ENCODE results near the gene ARL3. TPM values are rescaled to one million over a fixed set of nuclear protein-coding genes. Genes with fewer than 3 reads are reported as not detected.

ARL3 gene
- total RNA-seq, 1 experiment from 2014 or later, result 13.3 TPM

DNA sequence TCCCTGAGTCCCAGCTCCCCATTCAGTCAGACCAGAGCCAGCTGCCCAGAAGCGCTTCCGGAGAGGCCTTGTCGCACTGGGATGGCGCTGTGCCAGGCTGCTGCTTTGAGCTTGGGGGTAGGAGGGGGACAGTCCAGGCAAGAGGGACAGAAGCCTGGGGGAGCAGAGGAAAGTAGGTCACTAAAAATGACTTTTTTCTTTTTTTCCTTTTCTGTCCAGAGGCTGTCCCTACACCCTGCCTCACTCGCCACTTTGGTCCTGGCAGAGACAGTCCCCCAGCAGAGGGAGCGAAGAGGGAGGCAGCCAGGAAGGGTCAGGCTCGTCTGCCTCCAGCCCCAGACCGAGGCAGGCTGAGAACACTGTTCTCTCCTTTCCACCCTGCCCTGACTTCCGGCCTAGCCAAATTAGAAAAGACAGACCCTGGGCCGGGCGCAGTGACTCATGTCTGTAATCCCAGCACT lies 85.7 kb downstream of the ARL3 start (continued):
- TF ChIP-seq ZNF281 (CRISPR knock-in tag; IDR thresholded peaks at IDR 0.05) (no peak), FOXK1 (CRISPR knock-in tag; IDR thresholded peaks at IDR 0.05) (no peak), ZNF219 (CRISPR knock-in tag; IDR thresholded peaks at IDR 0.05; ENCODE audit: borderline replicate concordance) (no peak), ZNF396 (CRISPR knock-in tag; IDR thresholded peaks at IDR 0.05; ENCODE audit: borderline replicate concordance) (no peak), OVOL2 (CRISPR knock-in tag; IDR thresholded peaks at IDR 0.05; ENCODE audit: borderline replicate concordance) (no peak), NR2C2 (CRISPR knock-in tag; IDR thresholded peaks at IDR 0.05) (no peak)
- TF ChIP-seq, protein P1, sequence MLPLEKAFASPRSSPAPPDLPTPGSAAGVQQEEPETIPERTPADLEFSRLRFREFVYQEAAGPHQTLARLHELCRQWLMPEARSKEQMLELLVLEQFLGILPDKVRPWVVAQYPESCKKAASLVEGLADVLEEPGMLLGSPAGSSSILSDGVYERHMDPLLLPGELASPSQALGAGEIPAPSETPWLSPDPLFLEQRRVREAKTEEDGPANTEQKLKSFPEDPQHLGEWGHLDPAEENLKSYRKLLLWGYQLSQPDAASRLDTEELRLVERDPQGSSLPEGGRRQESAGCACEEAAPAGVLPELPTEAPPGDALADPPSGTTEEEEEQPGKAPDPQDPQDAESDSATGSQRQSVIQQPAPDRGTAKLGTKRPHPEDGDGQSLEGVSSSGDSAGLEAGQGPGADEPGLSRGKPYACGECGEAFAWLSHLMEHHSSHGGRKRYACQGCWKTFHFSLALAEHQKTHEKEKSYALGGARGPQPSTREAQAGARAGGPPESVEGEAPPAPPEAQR (CRISPR knock-in tag; IDR thresholded peaks at IDR 0.05), result no peak

GRCh38 chr10:102627736-102628293 lies 86.4 kb downstream of the ARL3 start:
- Mint-ChIP-seq H3K4me3 (peak overlapping the region; percentile 34), H3K4me1 (peaks cover 76% of the 10 kb centered on the region), H3K27ac (peak overlapping the region; percentile 99), H3K9me3 (no peaks in the 10 kb centered on the region), H3K36me3 (no peaks in the 10 kb centered on the region), H3K27me3 (ENCODE audit: low read depth) (no peaks in the 10 kb centered on the region)
- peak; percentile 92 for TF ChIP-seq ZNF281 (CRISPR knock-in tag; IDR thresholded peaks at IDR 0.05)
- TF ChIP-seq NR1H2 (CRISPR knock-in tag; IDR thresholded peaks at IDR 0.05), result no peak
- TF ChIP-seq, protein P2, sequence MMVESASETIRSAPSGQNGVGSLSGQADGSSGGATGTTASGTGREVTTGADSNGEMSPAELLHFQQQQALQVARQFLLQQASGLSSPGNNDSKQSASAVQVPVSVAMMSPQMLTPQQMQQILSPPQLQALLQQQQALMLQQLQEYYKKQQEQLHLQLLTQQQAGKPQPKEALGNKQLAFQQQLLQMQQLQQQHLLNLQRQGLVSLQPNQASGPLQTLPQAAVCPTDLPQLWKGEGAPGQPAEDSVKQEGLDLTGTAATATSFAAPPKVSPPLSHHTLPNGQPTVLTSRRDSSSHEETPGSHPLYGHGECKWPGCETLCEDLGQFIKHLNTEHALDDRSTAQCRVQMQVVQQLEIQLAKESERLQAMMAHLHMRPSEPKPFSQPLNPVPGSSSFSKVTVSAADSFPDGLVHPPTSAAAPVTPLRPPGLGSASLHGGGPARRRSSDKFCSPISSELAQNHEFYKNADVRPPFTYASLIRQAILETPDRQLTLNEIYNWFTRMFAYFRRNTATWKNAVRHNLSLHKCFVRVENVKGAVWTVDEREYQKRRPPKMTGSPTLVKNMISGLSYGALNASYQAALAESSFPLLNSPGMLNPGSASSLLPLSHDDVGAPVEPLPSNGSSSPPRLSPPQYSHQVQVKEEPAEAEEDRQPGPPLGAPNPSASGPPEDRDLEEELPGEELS (CRISPR knock-in tag; IDR thresholded peaks at IDR 0.05), result 0 out of 2 replicates have a peak, but pooled peaks have one; percentile 9
- peak; percentile 38 for ATAC-seq
- peak; percentile 73 for DNase-seq (ENCODE audit: low spot score)
- ChIA-PET POLR2A (interaction anchor here (0.6 to 2.9 kb wide), 8 partner anchors 9 to 683 kb away, joined by 3 to 22 read pairs (median 4); partner anchors contain the start of gene TRIM8), CTCF (interaction anchor here (0.8 to 5.1 kb wide), 12 partner anchors 9 to 87 kb away, joined by 3 to 45 read pairs (median 6); partner anchors contain the start of genes ARL3 and TRIM8)

GRCh38 chr10:102627291-102627735 lies 86.9 kb downstream of the ARL3 start:
- peak overlapping the region; percentile 99 for H3K27ac Mint-ChIP-seq
- peak overlapping the region; percentile 34; the same call in 1 of the 2 replicates for H3K4me3 Mint-ChIP-seq
- peaks cover 71% of the 10 kb centered on the region for H3K4me1 Mint-ChIP-seq
- H3K9me3 Mint-ChIP-seq, result no peaks in the 10 kb centered on the region
- ATAC-seq, result peak; percentile 2
- ChIA-PET CTCF (interaction anchor here (0.8 to 5.1 kb wide), 11 partner anchors 8 to 88 kb away, joined by 3 to 45 read pairs (median 6); partner anchors contain the start of genes ARL3 and TRIM8), POLR2A (interaction anchor here (0.6 to 2.9 kb wide), 5 partner anchors 12 to 684 kb away, joined by 3 to 22 read pairs (median 5); partner anchors contain the start of gene TRIM8)
- DNase-seq (ENCODE audit: low spot score), result no peak
- no peaks in the 10 kb centered on the region for H3K36me3 Mint-ChIP-seq
- no peaks in the 10 kb centered on the region for H3K27me3 Mint-ChIP-seq (ENCODE audit: low read depth)
- no peak for TF ChIP-seq GABPB1 (CRISPR knock-in tag; IDR thresholded peaks at IDR 0.05)
- TF ChIP-seq, protein P2 (CRISPR knock-in tag; IDR thresholded peaks at IDR 0.05), result no peak
- TF ChIP-seq FOXJ3 (CRISPR knock-in tag; IDR thresholded peaks at IDR 0.05; ENCODE audit: borderline replicate concordance), result no peak
- no peak for TF ChIP-seq RORB (CRISPR knock-in tag; IDR thresholded peaks at IDR 0.05)
- TF ChIP-seq ZNF396 (CRISPR knock-in tag; IDR thresholded peaks at IDR 0.05; ENCODE audit: borderline replicate concordance), result no peak
- no peak for TF ChIP-seq JAZF1 (CRISPR knock-in tag; IDR thresholded peaks at IDR 0.05)
- TF ChIP-seq ERG (CRISPR knock-in tag; IDR thresholded peaks at IDR 0.05), result no peak
- no peak for TF ChIP-seq ESRRA (CRISPR knock-in tag; IDR thresholded peaks at IDR 0.05; ENCODE audit: borderline replicate concordance)
- no peak for TF ChIP-seq ATF2 (CRISPR knock-in tag; IDR thresholded peaks at IDR 0.05; ENCODE audit: borderline replicate concordance, low read depth)
- no peak for TF ChIP-seq EMX1 (CRISPR knock-in tag; IDR thresholded peaks at IDR 0.05)

Measured in WTC11 (cell line).